GM19455 (cell line): ENCODE measurements around the gene FUT4.
"Not testable (repeated sequence)": the region's sequence is repeated elsewhere in the genome, so short reads cannot be mapped to it uniquely, and the experiment has no call there.

Experiments used
- ATAC-seq: cut with Tn5 transposase; IDR thresholded peaks from one replicate; pipeline ENCODE4 v1.9.1; 2021; ENCODE audit not compliant: unreplicated experiment

The FUT4 gene

DNA sequence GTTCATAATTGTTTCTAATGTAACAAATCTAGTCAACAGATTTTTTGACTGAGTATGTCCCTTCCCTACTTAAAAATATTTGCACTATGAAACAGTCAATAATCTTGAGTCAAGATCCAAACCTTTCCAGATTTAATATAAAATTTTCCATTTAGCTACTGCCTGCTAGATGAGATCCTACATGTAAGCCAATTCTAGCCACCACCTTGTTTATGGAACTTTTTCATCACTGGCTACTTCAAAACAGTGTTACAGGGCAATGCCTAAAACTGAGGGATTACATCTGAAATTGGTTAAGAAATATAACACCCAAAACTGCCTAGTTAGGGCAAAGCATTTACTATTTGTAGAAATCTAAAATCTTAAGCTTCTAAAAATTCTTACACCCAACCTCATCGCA lies 10.5 kb upstream of the FUT4 start:
- ATAC-seq: no peak

DNA sequence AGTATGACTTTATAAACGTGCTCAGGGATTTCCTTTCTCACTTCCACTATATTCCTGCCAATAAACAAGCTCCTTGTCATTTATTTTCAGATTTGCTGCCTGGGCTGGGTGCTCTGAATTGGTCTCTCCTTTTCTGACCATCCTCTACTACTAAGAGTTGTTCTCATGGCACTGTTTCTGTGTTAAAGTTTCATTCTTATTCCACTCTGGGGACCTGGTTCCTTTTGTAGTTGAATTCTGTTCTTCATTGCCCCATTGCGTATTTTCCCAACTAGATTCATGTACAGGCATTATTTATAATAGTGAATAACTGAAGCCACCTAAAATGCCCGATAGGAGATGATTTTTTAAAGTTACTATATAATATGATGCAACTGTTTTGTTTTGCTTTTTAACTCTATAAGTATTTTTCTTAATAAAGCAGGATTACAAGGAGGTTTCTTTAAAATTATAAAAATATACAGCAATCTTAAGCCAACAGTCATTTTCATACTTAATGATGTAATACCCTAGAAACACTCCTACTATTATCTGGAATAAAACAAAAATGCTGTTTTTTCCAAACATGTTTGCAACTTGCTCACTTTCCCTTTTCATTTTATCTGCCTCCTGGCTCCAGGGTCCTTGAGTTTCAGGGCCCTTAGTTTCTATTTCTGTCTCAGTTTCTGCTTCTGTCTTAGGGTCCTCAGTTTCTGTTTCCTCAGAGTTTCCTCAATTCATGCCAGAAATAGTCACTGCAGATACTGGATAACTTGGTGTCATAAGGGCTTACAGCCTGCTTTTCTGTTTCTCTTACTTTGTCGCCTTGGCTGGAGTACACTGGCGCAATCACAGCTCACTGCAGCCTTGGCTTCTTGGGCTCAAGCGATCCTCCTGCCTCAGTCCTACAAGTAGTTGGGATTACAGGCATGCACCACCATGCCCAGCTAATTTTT lies 9.8 kb upstream of the FUT4 start:
- ATAC-seq: no peak

DNA sequence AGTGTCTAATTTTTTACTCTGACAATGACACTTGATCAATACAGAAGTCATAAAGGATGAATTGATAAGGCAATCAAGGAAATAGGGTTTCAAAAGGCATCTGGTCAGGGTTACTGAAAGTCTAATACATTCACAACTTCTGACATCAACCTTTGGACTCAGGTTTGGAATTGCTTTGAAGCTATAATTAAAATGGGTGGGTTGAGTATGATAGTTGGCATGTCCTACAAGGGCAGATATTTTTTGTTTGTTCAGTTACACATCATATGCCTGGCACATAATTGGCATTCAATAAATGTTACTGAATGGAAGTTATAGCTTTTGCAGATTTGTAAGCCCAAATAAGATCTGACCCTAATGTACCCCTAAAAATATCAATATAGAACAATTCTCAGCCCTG lies 7.3 kb upstream of the FUT4 start:
- ATAC-seq: no peak

DNA sequence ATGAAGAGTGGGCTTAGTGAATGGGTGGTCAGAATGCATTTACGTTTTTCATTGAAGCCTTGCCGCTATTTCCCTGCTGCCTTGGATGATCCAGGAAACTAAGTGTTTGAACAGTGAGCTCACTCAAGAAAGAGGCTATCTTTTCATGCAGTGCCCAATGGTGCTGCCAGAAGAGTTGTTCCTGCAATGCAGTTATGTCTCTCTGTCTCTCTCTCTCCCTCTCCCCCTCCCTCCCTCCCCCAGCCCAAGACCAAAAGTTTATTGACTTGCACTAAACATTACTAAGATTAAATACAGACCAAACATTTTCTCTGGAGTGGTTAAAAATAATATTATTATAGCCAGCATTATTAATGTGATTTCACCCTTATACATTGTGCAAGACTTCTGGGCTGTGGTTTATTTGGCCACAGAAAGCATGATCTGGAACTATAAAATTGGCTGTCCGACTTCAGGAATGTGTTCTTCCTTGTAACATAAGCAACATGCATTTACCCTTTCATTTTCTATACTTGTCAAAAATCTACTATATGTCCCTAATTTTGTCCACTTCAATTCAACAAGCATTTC lies 6.6 kb upstream of the FUT4 start:
- no peak for ATAC-seq

DNA sequence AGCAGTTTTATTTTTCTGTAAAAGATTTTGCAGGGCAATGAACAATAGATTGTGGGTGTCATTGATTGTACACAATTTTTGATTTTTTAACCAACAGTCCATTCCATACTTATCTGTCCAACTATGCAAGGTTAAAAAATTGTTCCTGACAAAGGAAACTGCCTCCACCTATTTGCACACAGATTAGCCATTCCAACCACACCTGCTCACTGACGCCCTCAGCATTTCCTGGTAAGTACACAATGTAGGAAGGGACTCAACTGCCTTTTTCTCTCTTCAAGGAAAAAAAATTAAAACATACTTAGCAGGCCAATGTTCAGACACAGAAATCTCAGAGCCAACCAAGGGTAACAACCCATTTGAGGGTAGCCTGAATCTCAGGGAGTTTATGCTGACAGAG lies 4.3 kb upstream of the FUT4 start:
- ATAC-seq: no peak

DNA sequence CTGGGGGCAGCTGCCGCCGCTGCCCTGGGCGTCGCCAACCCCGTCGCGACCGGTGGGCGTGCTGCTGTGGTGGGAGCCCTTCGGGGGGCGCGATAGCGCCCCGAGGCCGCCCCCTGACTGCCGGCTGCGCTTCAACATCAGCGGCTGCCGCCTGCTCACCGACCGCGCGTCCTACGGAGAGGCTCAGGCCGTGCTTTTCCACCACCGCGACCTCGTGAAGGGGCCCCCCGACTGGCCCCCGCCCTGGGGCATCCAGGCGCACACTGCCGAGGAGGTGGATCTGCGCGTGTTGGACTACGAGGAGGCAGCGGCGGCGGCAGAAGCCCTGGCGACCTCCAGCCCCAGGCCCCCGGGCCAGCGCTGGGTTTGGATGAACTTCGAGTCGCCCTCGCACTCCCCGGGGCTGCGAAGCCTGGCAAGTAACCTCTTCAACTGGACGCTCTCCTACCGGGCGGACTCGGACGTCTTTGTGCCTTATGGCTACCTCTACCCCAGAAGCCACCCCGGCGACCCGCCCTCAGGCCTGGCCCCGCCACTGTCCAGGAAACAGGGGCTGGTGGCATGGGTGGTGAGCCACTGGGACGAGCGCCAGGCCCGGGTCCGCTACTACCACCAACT lies 1.0 kb downstream of the FUT4 start:
- ATAC-seq: no peak

DNA sequence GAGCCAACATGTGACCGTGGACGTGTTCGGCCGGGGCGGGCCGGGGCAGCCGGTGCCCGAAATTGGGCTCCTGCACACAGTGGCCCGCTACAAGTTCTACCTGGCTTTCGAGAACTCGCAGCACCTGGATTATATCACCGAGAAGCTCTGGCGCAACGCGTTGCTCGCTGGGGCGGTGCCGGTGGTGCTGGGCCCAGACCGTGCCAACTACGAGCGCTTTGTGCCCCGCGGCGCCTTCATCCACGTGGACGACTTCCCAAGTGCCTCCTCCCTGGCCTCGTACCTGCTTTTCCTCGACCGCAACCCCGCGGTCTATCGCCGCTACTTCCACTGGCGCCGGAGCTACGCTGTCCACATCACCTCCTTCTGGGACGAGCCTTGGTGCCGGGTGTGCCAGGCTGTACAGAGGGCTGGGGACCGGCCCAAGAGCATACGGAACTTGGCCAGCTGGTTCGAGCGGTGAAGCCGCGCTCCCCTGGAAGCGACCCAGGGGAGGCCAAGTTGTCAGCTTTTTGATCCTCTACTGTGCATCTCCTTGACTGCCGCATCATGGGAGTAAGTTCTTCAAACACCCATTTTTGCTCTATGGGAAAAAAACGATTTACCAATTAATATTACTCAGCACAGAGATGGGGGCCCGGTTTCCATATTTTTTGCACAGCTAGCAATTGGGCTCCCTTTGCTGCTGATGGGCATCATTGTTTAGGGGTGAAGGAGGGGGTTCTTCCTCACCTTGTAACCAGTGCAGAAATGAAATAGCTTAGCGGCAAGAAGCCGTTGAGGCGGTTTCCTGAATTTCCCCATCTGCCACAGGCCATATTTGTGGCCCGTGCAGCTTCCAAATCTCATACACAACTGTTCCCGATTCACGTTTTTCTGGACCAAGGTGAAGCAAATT lies 1.8 kb downstream of the FUT4 start:
- ATAC-seq: no peak

DNA sequence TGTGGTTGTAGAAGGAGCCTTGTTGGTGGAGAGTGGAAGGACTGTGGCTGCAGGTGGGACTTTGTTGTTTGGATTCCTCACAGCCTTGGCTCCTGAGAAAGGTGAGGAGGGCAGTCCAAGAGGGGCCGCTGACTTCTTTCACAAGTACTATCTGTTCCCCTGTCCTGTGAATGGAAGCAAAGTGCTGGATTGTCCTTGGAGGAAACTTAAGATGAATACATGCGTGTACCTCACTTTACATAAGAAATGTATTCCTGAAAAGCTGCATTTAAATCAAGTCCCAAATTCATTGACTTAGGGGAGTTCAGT lies 2.4 kb downstream of the FUT4 start:
- ATAC-seq: no peak

DNA sequence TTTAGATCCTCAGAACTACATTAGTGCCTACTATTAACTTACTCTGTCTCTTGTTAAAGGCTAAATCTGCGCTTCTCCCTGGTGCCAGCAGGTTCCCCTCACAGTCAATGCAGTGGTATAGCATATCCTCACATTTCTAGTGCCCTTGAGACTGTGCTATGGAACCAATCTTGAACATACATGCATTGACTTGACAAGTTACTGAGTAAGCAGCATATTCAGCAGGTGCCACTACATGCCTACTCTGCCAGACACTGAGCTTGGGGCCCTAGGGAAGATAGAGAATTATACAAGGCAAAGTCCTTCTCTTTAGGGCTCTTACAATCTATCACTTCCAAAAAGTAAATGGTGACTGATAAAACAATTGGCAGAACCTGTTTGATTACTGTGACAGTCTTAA lies 3.2 kb downstream of the FUT4 start:
- ATAC-seq: no peak

DNA sequence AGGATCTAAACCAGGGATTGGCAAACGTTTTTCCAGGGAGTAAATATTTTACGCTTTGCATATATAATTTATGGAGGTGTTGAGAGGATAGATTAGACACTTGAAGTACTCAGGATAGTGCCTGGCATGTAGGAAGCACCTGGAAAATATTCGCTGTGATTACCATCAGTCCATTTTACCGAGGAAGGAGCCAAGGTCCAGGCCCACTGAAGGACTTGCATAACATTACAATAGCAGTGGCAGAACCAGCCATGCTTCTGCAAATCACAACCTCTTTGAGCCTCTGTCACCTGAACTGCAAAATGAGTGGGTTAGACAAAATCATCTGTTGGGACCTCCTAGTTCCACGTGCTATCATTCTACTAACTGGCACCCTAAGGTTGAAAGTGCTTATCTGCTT lies 5.4 kb downstream of the FUT4 start:
- no peak for ATAC-seq

DNA sequence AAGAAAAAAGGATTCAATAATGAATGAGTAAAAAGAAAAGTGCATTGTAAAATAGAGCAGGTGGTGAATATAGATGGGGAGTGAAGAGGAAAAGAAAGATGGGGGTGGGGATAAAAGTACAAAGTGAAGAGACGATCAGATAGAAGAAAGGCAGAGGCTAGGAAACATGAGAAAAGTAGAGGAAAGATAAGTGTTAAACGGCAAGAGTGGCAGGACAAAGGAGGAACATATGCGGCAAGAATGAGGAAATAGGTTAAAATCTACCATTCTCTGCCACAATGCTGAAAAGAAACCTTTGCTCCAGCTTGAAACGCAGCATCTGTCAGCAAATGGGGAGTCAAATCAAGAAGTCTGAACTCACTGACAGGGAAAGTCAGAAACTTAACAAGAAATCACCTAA lies 6.8 kb downstream of the FUT4 start:
- ATAC-seq: no peak

DNA sequence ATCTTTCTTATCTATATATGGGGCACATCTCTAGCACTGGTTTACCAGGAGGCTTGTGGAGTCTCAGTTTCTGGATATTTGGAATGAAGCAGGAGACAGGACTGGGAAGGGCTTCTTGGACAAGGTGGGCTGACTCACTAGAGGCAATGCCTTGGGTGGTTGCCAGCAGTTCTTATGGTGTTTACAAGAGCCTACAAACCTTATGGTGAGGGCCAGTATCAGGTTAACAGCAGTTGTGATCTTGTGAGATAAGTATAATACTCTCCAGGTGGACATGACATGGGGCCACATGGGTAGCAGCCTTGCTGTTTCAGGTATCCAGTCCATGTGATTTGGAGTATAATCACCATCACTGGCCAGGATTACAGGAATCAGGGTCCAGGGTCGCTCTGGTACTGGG lies 10.2 kb downstream of the FUT4 start:
- no peak for ATAC-seq

DNA sequence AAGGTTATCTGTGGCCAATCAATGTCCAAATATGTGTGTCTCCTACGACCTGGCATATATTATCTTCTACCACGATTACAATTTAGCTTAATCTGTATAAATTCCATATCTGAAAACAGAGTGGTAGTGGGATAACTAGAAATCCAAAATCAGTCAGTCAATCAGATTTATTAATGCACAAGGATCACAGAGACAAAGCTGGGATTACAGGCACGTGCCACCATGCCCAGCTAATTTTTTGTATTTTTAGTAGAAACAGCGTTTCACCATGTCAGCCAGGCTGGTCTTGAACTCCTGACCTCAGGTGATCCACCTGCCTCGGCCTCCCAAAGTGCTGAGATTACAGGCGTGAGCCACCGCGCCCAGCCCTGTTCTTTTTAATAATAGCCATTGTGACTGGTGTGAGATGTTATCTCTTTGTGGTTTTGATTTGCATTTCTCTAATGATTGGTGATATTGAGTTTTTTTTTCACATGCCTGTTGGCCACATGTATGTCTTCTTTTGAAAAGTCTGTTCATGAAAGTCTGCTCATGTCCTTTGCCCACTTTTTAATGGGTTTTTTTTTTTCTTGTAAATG lies 12.1 kb downstream of the FUT4 start:
- not testable (repeated sequence) for ATAC-seq

DNA sequence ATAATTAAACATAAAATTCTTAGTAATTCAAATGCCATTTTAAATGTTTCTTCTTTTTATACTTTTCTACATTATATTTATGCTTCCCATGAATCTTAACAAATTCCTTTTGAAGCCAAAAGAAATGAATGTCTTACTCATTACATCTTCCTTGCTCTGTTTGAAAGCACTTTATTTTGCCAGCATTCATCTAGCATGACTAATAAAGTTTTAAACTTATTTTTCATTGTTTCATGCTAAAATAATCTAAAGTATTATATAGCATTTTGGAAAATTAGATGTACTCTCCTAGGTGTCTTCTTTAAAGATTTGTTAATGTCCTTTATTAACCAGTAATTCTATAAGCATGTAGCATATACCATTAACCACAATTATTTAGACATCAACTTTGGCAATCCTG lies 13.7 kb downstream of the FUT4 start:
- ATAC-seq: no peak

DNA sequence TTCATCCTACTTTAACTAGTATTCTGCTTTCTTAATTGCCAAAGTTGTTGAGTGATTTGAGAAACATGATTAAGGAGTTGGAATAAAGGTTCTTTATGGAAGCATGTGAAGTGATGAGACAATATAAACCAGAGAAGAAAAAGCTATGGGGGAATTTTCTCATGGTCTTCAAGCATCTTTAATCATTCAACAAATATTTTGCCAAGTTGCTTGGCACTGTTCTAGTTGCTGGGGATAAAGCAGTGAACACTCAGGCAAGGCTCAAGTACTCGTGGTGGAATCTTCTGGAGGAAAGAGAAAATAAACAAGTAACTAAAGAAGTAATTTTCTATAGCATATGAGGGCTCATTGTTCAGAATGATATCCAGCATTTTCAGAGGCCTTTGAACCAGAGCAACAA lies 14.3 kb downstream of the FUT4 start:
- no peak for ATAC-seq

DNA sequence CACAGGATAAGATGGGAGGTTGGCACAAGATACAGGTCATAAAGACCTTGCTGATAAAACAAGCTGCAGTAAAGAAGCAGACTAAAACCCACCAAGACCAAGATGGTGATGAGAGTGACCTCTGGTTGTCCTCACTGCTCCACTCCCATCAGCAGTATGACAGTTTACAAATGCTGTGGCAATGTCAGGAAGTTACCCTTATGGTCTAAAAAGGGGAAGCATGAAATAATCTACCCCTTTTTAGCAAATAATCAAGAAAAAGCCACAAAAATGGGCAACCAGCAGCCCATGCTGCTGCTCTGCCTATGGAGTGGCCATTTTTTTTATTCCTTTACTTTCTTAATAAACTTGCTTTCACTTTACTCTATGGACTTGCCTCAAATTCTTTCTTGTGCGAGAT lies 14.7 kb downstream of the FUT4 start:
- no peak for ATAC-seq

DNA sequence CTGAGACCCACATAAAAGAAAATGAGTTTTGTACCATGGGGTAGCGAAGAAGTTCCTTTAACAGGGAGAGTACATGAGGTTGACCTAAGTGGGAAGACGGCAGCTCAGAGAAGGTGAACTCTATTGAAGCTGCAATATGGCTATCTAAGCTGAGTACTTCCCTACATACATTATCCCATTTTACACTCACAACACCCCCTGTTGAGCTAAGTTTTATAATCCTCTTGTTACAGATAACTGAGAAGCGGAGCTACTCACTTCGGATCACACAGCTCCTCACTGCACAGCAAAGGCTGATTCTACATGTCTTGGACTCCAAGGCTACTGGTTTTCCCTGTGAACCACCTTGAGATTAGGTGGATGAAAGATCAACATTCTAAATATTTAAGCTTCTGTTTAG lies 15.2 kb downstream of the FUT4 start:
- ATAC-seq: no peak

DNA sequence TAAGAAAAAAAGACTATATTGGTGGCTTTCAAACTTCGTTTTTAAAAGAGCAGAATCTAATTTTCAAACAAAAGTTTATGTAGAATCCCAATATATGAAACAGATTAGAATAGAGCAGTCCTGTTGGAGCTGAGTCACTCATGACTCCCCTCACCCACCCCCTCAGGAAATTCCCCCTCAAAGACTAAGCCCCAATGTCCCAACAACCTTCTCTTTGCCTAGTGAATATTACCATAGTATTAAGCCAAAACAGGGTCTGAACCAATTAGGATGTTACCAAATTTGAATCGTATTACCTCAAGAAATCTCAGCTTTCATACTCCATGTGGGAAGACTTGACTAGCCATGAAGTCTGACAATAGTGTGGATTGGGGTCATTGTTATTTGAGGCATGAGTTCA lies 15.6 kb downstream of the FUT4 start:
- no peak for ATAC-seq

DNA sequence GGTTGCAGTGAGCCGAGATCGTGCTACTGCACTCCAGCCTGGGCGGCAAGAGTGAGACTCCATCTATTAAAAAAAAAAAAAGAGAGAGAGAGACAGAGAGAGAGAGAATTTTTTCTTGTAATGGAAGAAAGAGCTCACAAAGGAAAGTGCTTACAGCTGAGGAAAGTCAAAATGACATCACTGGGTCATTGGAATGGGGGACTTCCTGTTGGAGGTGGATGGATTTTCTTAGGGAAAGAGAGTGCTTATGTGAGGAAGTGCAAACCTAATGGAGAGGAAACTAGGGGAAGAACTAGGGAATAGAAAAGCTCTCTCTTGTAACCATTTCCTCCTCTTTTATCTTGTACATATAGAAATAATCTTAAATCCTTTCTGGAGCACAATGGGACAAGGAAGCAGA lies 17.1 kb downstream of the FUT4 start:
- ATAC-seq: no peak

DNA sequence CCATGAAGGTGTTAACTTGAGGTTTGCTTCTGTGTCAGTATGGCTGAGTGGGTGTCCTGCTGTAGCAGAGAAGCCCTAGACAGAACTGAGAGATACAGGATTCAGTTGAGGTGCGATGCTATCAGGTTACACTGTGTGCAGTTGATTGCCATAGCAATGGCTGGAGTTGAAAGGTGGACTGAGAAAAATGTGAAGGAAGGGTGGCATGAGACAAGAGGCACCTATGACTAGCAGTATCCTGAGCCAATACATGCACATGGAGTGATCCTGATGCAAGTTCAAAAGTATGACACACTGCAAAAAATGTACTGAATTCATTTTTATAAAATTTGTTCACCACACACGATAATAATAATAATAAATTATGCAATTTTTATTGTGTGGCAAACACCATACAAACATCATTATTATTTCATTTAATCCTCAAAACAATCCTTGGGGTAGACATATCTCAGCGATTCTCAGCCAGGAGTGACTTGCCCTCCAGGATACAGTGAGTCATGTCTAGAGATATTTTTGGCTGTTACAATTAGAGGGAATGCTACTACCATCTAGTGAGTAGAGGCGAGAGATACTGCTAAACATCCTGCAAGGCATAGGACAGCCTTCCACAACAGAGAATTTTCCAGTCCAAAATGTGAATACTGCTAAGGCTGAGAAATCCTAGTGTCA lies 19.6 kb downstream of the FUT4 start:
- no peak for ATAC-seq
